HFFc6 (cell line): Measurements from ENCODE around the gene MED13L. TPM values are rescaled to one million over a fixed set of nuclear protein-coding genes. Genes with fewer than 3 reads are reported as not detected.

Experiments used
- DNase-seq: peaks from one replicate; pipeline ENCODE4 v3.0.0-alpha.2; 2018
- H3K27ac Mint-ChIP-seq: 2 replicates; pipeline ENCODE4 v1.8.0; 2020; ENCODE audit warnings: mild to moderate bottlenecking, mixed read lengths
- H3K27me3 Mint-ChIP-seq: 2 replicates; pipeline ENCODE4 v1.8.0; 2021; ENCODE audit warnings: mild to moderate bottlenecking, moderate library complexity, mixed read lengths; ENCODE audit not compliant: insufficient read depth
- H3K36me3 Mint-ChIP-seq: 2 replicates; pipeline ENCODE4 v1.8.0; 2021; ENCODE audit warnings: low read depth, mixed read lengths
- H3K4me1 Mint-ChIP-seq: 2 replicates; pipeline ENCODE4 v1.8.0; 2020; ENCODE audit warnings: low read depth, mixed read lengths
- H3K4me3 Mint-ChIP-seq: 2 replicates; pipeline ENCODE4 v1.8.0; 2020; ENCODE audit warnings: mild to moderate bottlenecking, moderate library complexity, mixed read lengths
- H3K9me3 Mint-ChIP-seq: 2 replicates; pipeline ENCODE4 v1.8.0; 2020; ENCODE audit warnings: mild to moderate bottlenecking, mixed read lengths
- CTCF ChIP-seq: fragments of 200-600 bp; sonication (generic); IDR thresholded peaks from 2 replicates; pipeline ENCODE4 v1.5.0; 2021; ENCODE audit warnings: antibody characterized with exemption, mild to moderate bottlenecking
- total RNA-seq, 6 experiments: library from RNA; stranded (reverse); fragmentation: NEBNext Ultra II Directional; extraction: Animal tissue kit (Norgen Biotek cat#: 25700); gene quantifications; 2 replicates in 1 of 6; 3 replicates in 5 of 6; pipeline ENCODE4 v1.2.3, GENCODE V29; 2021

Gene MED13L
- total RNA-seq, 6 experiments from 2014 or later: 74.5 to 84.2 (median 77.7) TPM

- Mint-ChIP-seq H3K36me3 (peaks cover 5% of the 10 kb centered on the region; the same call in 1 of the 2 replicates), H3K27me3 (no peaks in the 10 kb centered on the region; the same call in 1 of the 2 replicates), H3K9me3 (no peaks in the 10 kb centered on the region), H3K4me3 (no peak overlapping the region), H3K4me1 (peaks cover 76% of the 10 kb centered on the region), H3K27ac (no peak overlapping the region)
- TF ChIP-seq CTCF: no peak
- DNase-seq: no peak
Observed at GRCh38 chr12:116145451-116145850, 132.0 kb downstream of the MED13L start.

GRCh38 chr12:116144384-116144783 lies 133.1 kb downstream of the MED13L start:
- Mint-ChIP-seq H3K36me3 (peaks cover 5% of the 10 kb centered on the region; the same call in 1 of the 2 replicates), H3K9me3 (no peaks in the 10 kb centered on the region), H3K27ac (peak overlapping the region; percentile 93), H3K4me1 (peaks cover 73% of the 10 kb centered on the region), H3K4me3 (peak overlapping the region; percentile 83), H3K27me3 (no peaks in the 10 kb centered on the region; the same call in none of the 2 replicates)
- TF ChIP-seq CTCF: no peak
- DNase-seq: no peak

- peak; percentile 55 for DNase-seq
- H3K27ac Mint-ChIP-seq: peak overlapping the region; percentile 93
- H3K4me1 Mint-ChIP-seq: peaks cover 73% of the 10 kb centered on the region
- H3K9me3 Mint-ChIP-seq: no peaks in the 10 kb centered on the region
- H3K36me3 Mint-ChIP-seq: peaks cover 5% of the 10 kb centered on the region; the same call in 1 of the 2 replicates
- H3K27me3 Mint-ChIP-seq: no peaks in the 10 kb centered on the region; the same call in none of the 2 replicates
- TF ChIP-seq CTCF: no peak
- peak overlapping the region; percentile 83 for H3K4me3 Mint-ChIP-seq
Observed at GRCh38 chr12:116143909-116144308, 133.6 kb downstream of the MED13L start.

- H3K4me3 Mint-ChIP-seq: peak overlapping the region; percentile 83
Observed at GRCh38 chr12:116142936-116143898, 134.3 kb downstream of the MED13L start.

GRCh38 chr12:116141833-116142162 lies 135.7 kb downstream of the MED13L start:
- no peak for DNase-seq
- peak overlapping the region; percentile 52 for H3K27ac Mint-ChIP-seq
- no peaks in the 10 kb centered on the region; the same call in none of the 2 replicates for H3K27me3 Mint-ChIP-seq
- no peak for TF ChIP-seq CTCF
- H3K9me3 Mint-ChIP-seq: no peaks in the 10 kb centered on the region
- peaks cover 86% of the 10 kb centered on the region for H3K4me1 Mint-ChIP-seq
- peaks cover 5% of the 10 kb centered on the region; the same call in 1 of the 2 replicates for H3K36me3 Mint-ChIP-seq
- peak overlapping the region; percentile 37 for H3K4me3 Mint-ChIP-seq

More at GRCh38 chr12:116142936-116143898, 134.3 kb downstream of the MED13L start:
- H3K27me3 Mint-ChIP-seq: no peaks in the 10 kb centered on the region; the same call in none of the 2 replicates
- no peak for TF ChIP-seq CTCF
- H3K4me1 Mint-ChIP-seq: peaks cover 74% of the 10 kb centered on the region
- H3K9me3 Mint-ChIP-seq: no peaks in the 10 kb centered on the region
- H3K27ac Mint-ChIP-seq: peak overlapping the region; percentile 93
- peak; percentile 84 for DNase-seq
- H3K36me3 Mint-ChIP-seq: peaks cover 5% of the 10 kb centered on the region; the same call in 1 of the 2 replicates
